Breast epithelium (tissue), 3 donors: ENCODE data around the gene SYNDIG1.

Experiments used
- CTCF ChIP-seq, 3 donors: fragments of 450-650 bp; IDR thresholded peaks; one replicate each; pipeline ENCODE4 v1.5.1; 2016 to 2017; ENCODE audit warnings: antibody characterized with exemption in 3 of 3, mild to moderate bottlenecking in 3 of 3, moderate library complexity in 3 of 3
- POLR2A ChIP-seq: fragments of 450-650 bp; IDR thresholded peaks from one replicate; pipeline ENCODE4 v1.6.1; 2016; ENCODE audit warnings: antibody characterized with exemption, mild to moderate bottlenecking, moderate library complexity

GRCh38 chr20:24667689-24668383 is 198.4 kb downstream of the SYNDIG1 start:
- TF ChIP-seq CTCF (IDR thresholded peaks at IDR 0.05) (no peak), POLR2A (no peak)
